Ecto neural progenitor cell (in vitro differentiated cells): ENCODE data around the gene PRXL2C.
"Not testable (repeated sequence)": the region's sequence is repeated elsewhere in the genome, so short reads cannot be mapped to it uniquely, and the experiment has no call there.

Experiments
- DNase-seq: peaks from one replicate; pipeline ENCODE4 v3.0.0-alpha.2; 2018; ENCODE audit warnings: low spot score

PRXL2C gene

GRCh38 chr9:96649620-96650324, 5.3 kb downstream of the PRXL2C start:
- DNase-seq, result no peak

- no peak for DNase-seq
These were observed 8.8 kb downstream of the PRXL2C start for GRCh38 chr9:96646081-96646991.

GRCh38 chr9:96644137-96644536, 11.0 kb downstream of the PRXL2C start:
- DNase-seq, result no peak

- DNase-seq, result no peak
These were observed 13.6 kb downstream of the PRXL2C start for GRCh38 chr9:96641514-96641913.

GRCh38 chr9:96638606-96639364, 16.3 kb downstream of the PRXL2C start:
- no peak for DNase-seq

- DNase-seq, result no peak
These were observed 18.7 kb downstream of the PRXL2C start for GRCh38 chr9:96636368-96636767.

- DNase-seq, result not testable (repeated sequence)
These were observed 21.5 kb downstream of the PRXL2C start for GRCh38 chr9:96633579-96633978.

- no peak for DNase-seq
These were observed 28.2 kb downstream of the PRXL2C start for GRCh38 chr9:96626912-96627311.

- DNase-seq, result no peak
These were observed 33.5 kb downstream of the PRXL2C start for GRCh38 chr9:96621618-96622017.

GRCh38 chr9:96620832-96621269, 34.3 kb downstream of the PRXL2C start:
- DNase-seq, result peak; percentile 58

- no peak for DNase-seq
These were observed 35.0 kb downstream of the PRXL2C start for GRCh38 chr9:96620181-96620514.

GRCh38 chr9:96619491-96620180, 35.5 kb downstream of the PRXL2C start, which contains the start of gene CDC14B:
Gene CDC14B (minus strand): TSS chr9:96619843. CDS start chr9:96619378, 465 bp downstream.
- peak; percentile 95 for DNase-seq

- DNase-seq, result peak; percentile 53
These were observed 36.0 kb downstream of the PRXL2C start for GRCh38 chr9:96619124-96619465.

GRCh38 chr9:96618209-96619123, 36.7 kb downstream of the PRXL2C start:
- peak; percentile 59 for DNase-seq

- peak; percentile 49 for DNase-seq
These were observed 37.5 kb downstream of the PRXL2C start for GRCh38 chr9:96617439-96618185.

GRCh38 chr9:96616817-96617438, 38.2 kb downstream of the PRXL2C start:
- DNase-seq, result no peak

GRCh38 chr9:96615411-96615810, 39.7 kb downstream of the PRXL2C start:
- no peak for DNase-seq

- not testable (repeated sequence) for DNase-seq
These were observed 40.5 kb downstream of the PRXL2C start for GRCh38 chr9:96614664-96615063.

- no peak for DNase-seq
These were observed 42.0 kb downstream of the PRXL2C start for GRCh38 chr9:96612966-96613589.
